Nephron progenitor cell (in vitro differentiated cells): Measurements from ENCODE around the gene PLK1.

Experiments used
- DNase-seq: peaks from one replicate; pipeline ENCODE4 v3.0.0; 2021
- H3K27ac Mint-ChIP-seq: 2 replicates; pipeline ENCODE4 v1.8.0; 2021; ENCODE audit warnings: mild to moderate bottlenecking, moderate library complexity, mixed read lengths
- H3K27me3 Mint-ChIP-seq: 2 replicates; pipeline ENCODE4 v1.8.0; 2021; ENCODE audit warnings: mild to moderate bottlenecking, low read depth, mixed read lengths; ENCODE audit not compliant: poor library complexity
- H3K36me3 Mint-ChIP-seq: 2 replicates; pipeline ENCODE4 v1.8.0; 2021; ENCODE audit warnings: low read depth, mixed read lengths
- H3K4me1 Mint-ChIP-seq: 2 replicates; pipeline ENCODE4 v1.8.0; 2021; ENCODE audit warnings: mixed read lengths
- H3K4me3 Mint-ChIP-seq: 2 replicates; pipeline ENCODE4 v1.8.0; 2021; ENCODE audit warnings: mild to moderate bottlenecking, moderate library complexity, mixed read lengths
- H3K9me3 Mint-ChIP-seq: 2 replicates; pipeline ENCODE4 v1.8.0; 2021; ENCODE audit warnings: mild to moderate bottlenecking, moderate library complexity, mixed read lengths
- CTCF ChIP-seq: fragments of 200-600 bp; sonication (generic); IDR thresholded peaks from 2 replicates; pipeline ENCODE4 v1.5.0; 2021; ENCODE audit warnings: antibody characterized with exemption

PLK1 gene

GRCh38 chr16:23666571-23667354 lies 11.9 kb upstream of the PLK1 start:
- Mint-ChIP-seq H3K4me1 (no peaks in the 10 kb centered on the region), H3K4me3 (no peak overlapping the region), H3K27ac (no peak overlapping the region), H3K36me3 (peaks cover 57% of the 10 kb centered on the region), H3K27me3 (no peaks in the 10 kb centered on the region), H3K9me3 (no peaks in the 10 kb centered on the region)
- DNase-seq: no peak
- no peak for TF ChIP-seq CTCF

- H3K36me3 Mint-ChIP-seq: peaks cover 63% of the 10 kb centered on the region
- H3K27me3 Mint-ChIP-seq: no peaks in the 10 kb centered on the region
- no peaks in the 10 kb centered on the region for H3K9me3 Mint-ChIP-seq
- TF ChIP-seq CTCF: no peak
- no peak for DNase-seq
- no peak overlapping the region for H3K4me3 Mint-ChIP-seq
- H3K27ac Mint-ChIP-seq: no peak overlapping the region
- no peaks in the 10 kb centered on the region for H3K4me1 Mint-ChIP-seq
Measured at GRCh38 chr16:23667355-23667659, 11.4 kb upstream of the PLK1 start.

- Mint-ChIP-seq H3K36me3 (peaks cover 65% of the 10 kb centered on the region), H3K4me1 (no peaks in the 10 kb centered on the region), H3K27ac (no peak overlapping the region), H3K9me3 (no peaks in the 10 kb centered on the region), H3K4me3 (no peak overlapping the region), H3K27me3 (no peaks in the 10 kb centered on the region)
- TF ChIP-seq CTCF: no peak
- no peak for DNase-seq
Measured at GRCh38 chr16:23668225-23668624, 10.5 kb upstream of the PLK1 start.

- no peak for TF ChIP-seq CTCF
- Mint-ChIP-seq H3K9me3 (no peaks in the 10 kb centered on the region), H3K4me3 (no peak overlapping the region), H3K36me3 (peaks cover 62% of the 10 kb centered on the region), H3K27me3 (no peaks in the 10 kb centered on the region), H3K4me1 (no peaks in the 10 kb centered on the region), H3K27ac (no peak overlapping the region)
- no peak for DNase-seq
Measured at GRCh38 chr16:23668873-23669272, 9.8 kb upstream of the PLK1 start.

GRCh38 chr16:23670137-23670776 lies 8.4 kb upstream of the PLK1 start:
- Mint-ChIP-seq H3K27ac (no peak overlapping the region), H3K4me1 (no peaks in the 10 kb centered on the region), H3K9me3 (no peaks in the 10 kb centered on the region), H3K4me3 (no peak overlapping the region), H3K36me3 (peaks cover 65% of the 10 kb centered on the region), H3K27me3 (no peaks in the 10 kb centered on the region)
- no peak for TF ChIP-seq CTCF
- no peak for DNase-seq
